ENCODE results near the gene ADGRD2. TPM values are rescaled to one million over a fixed set of nuclear protein-coding genes. Genes with fewer than 3 reads are reported as not detected.

Gene ADGRD2
- total and polyA plus RNA-seq, 3 donors from 2014 or later: 0.31 to 1.5 (median 0.74) TPM

- DNase-seq: no peak
- no peaks in the 10 kb centered on the region for H3K36me3 ChIP-seq (ENCODE audit: low read depth, missing control alignments)
- intact Hi-C loops (cut with DNase I; ENCODE audit: low total_unique reads): no loop called here
- 94 to 97% methylated on average over 6 of the region's 6 CpGs for WGBS, 2 donors
- no peak overlapping the region for H3K27ac ChIP-seq
- no peaks in the 10 kb centered on the region for H3K9me3 ChIP-seq
- no peaks in the 10 kb centered on the region for H3K27me3 ChIP-seq
- H3K4me3 ChIP-seq: no peak overlapping the region
- TF ChIP-seq CTCF (IDR thresholded peaks at IDR 0.05) (no peak), POLR2A (IDR thresholded peaks at IDR 0.05) (no peak)
- no peaks in the 10 kb centered on the region for H3K4me1 ChIP-seq
These were observed 10.5 kb upstream of the ADGRD2 start for GRCh38 chr9:124439686-124440243.

GRCh38 chr9:124440786-124441185, 9.5 kb upstream of the ADGRD2 start:
- H3K36me3 ChIP-seq (ENCODE audit: low read depth, missing control alignments): no peaks in the 10 kb centered on the region
- H3K4me1 ChIP-seq: no peaks in the 10 kb centered on the region
- H3K27ac ChIP-seq: no peak overlapping the region
- H3K27me3 ChIP-seq: no peaks in the 10 kb centered on the region
- intact Hi-C loops (cut with DNase I; ENCODE audit: low total_unique reads): no loop called here
- DNase-seq: no peak
- TF ChIP-seq POLR2A (IDR thresholded peaks at IDR 0.05): no peak
- TF ChIP-seq CTCF (IDR thresholded peaks at IDR 0.05): no peak
- no peaks in the 10 kb centered on the region for H3K9me3 ChIP-seq
- WGBS, 2 donors: 77% methylated on average over 10 of the region's 10 CpGs
- no peak overlapping the region for H3K4me3 ChIP-seq

- Histone ChIP-seq H3K4me1 (no peaks in the 10 kb centered on the region), H3K27me3 (no peaks in the 10 kb centered on the region), H3K4me3 (no peak overlapping the region), H3K36me3 (ENCODE audit: low read depth, missing control alignments) (no peaks in the 10 kb centered on the region), H3K9me3 (no peaks in the 10 kb centered on the region), H3K27ac (no peak overlapping the region)
- no peak for DNase-seq
- no peak for TF ChIP-seq CTCF (IDR thresholded peaks at IDR 0.05)
- no peak for TF ChIP-seq POLR2A (IDR thresholded peaks at IDR 0.05)
- WGBS, 2 donors: 86 to 89% methylated on average over 16 of the region's 16 CpGs
- intact Hi-C loops (cut with DNase I; ENCODE audit: low total_unique reads): no loop called here
These were observed 9.0 kb upstream of the ADGRD2 start for GRCh38 chr9:124441291-124441690.

- intact Hi-C loops (cut with DNase I; ENCODE audit: low total_unique reads): no loop called here
- TF ChIP-seq CTCF (IDR thresholded peaks at IDR 0.05) (no peak), POLR2A (IDR thresholded peaks at IDR 0.05) (no peak)
- H3K27me3 ChIP-seq: no peaks in the 10 kb centered on the region
- H3K9me3 ChIP-seq: no peaks in the 10 kb centered on the region
- H3K4me3 ChIP-seq: no peak overlapping the region
- H3K36me3 ChIP-seq (ENCODE audit: low read depth, missing control alignments): no peaks in the 10 kb centered on the region
- no peaks in the 10 kb centered on the region for H3K4me1 ChIP-seq
- no peak overlapping the region for H3K27ac ChIP-seq
- no peak for DNase-seq
These were observed 7.9 kb upstream of the ADGRD2 start for GRCh38 chr9:124442379-124442778.

GRCh38 chr9:124442826-124443225, 7.4 kb upstream of the ADGRD2 start:
- WGBS, 2 donors: 68 to 69% methylated on average over 3 of the region's 3 CpGs
- intact Hi-C loops (cut with DNase I; ENCODE audit: low total_unique reads): no loop called here
- no peak overlapping the region for H3K27ac ChIP-seq
- H3K4me1 ChIP-seq: peaks cover 2% of the 10 kb centered on the region
- TF ChIP-seq POLR2A (IDR thresholded peaks at IDR 0.05) (no peak), CTCF (IDR thresholded peaks at IDR 0.05) (no peak)
- no peaks in the 10 kb centered on the region for H3K27me3 ChIP-seq
- H3K9me3 ChIP-seq: no peaks in the 10 kb centered on the region
- H3K4me3 ChIP-seq: no peak overlapping the region
- H3K36me3 ChIP-seq (ENCODE audit: low read depth, missing control alignments): no peaks in the 10 kb centered on the region
- no peak for DNase-seq

All from testis (tissue), 3 donors.